Epidermal melanocyte (primary cell): Measurements from ENCODE around the gene TTC9.
"Not testable (repeated sequence)": the region's sequence is repeated elsewhere in the genome, so short reads cannot be mapped to it uniquely, and the experiment has no call there.

Experiments used
- DNase-seq: peaks from one replicate; pipeline ENCODE4 v3.0.0; 2011; ENCODE audit warnings: low spot score; ENCODE audit not compliant: insufficient read length

Gene TTC9

GRCh38 chr14:70677341-70677740, 35.6 kb downstream of the TTC9 start:
- DNase-seq = no peak

GRCh38 chr14:70680748-70681147, 39.0 kb downstream of the TTC9 start:
- no peak for DNase-seq

- DNase-seq = no peak
Observed at GRCh38 chr14:70683983-70684382, 42.3 kb downstream of the TTC9 start.

- DNase-seq = no peak
Observed at GRCh38 chr14:70685474-70686197, 43.9 kb downstream of the TTC9 start.

- no peak for DNase-seq
Observed at GRCh38 chr14:70692210-70692609, 50.5 kb downstream of the TTC9 start.

- DNase-seq = no peak
Observed at GRCh38 chr14:70696026-70696425, 54.3 kb downstream of the TTC9 start.

- DNase-seq = no peak
Observed at GRCh38 chr14:70697701-70698100, 56.0 kb downstream of the TTC9 start.

- DNase-seq = no peak
Observed at GRCh38 chr14:70698288-70698687, 56.6 kb downstream of the TTC9 start.

- no peak for DNase-seq
Observed at GRCh38 chr14:70699646-70700045, 57.9 kb downstream of the TTC9 start.

GRCh38 chr14:70700955-70701585, 59.4 kb downstream of the TTC9 start:
- no peak for DNase-seq

GRCh38 chr14:70701610-70702009, 59.9 kb downstream of the TTC9 start:
- no peak for DNase-seq

- DNase-seq = no peak
Observed at GRCh38 chr14:70702161-70702560, 60.4 kb downstream of the TTC9 start.

GRCh38 chr14:70703621-70704168, 62.0 kb downstream of the TTC9 start:
- not testable (repeated sequence) for DNase-seq

GRCh38 chr14:70704960-70705359, 63.2 kb downstream of the TTC9 start:
- DNase-seq = no peak

- no peak for DNase-seq
Observed at GRCh38 chr14:70706177-70706576, 64.5 kb downstream of the TTC9 start.

GRCh38 chr14:70707138-70708038, 65.7 kb downstream of the TTC9 start:
- no peak for DNase-seq

- DNase-seq = no peak
Observed at GRCh38 chr14:70708717-70709570, 67.2 kb downstream of the TTC9 start.

- no peak for DNase-seq
Observed at GRCh38 chr14:70709726-70710382, 68.1 kb downstream of the TTC9 start.

GRCh38 chr14:70711451-70711850, 69.7 kb downstream of the TTC9 start:
- no peak for DNase-seq

GRCh38 chr14:70713096-70713495, 71.4 kb downstream of the TTC9 start:
- no peak for DNase-seq
